ENCODE data around the gene TENM3.
A peak's percentile ranks its signal among the peaks of the same experiment; 100 is the strongest.

The TENM3 gene

GRCh38 chr4:182806259-182807252 is 563.4 kb downstream of the TENM3 start (continued):
- TF ChIP-seq ZNF514 (tag by site-specific recombination; IDR thresholded peaks at IDR 0.05) (no peak), ZBTB21 (tag by site-specific recombination; IDR thresholded peaks at IDR 0.05) (no peak), ZXDB (tag by site-specific recombination; IDR thresholded peaks at IDR 0.05) (0 out of 2 replicates have a peak, but pooled peaks have one; percentile 50), ZEB2 (tag by site-specific recombination; IDR thresholded peaks at IDR 0.05) (0 out of 2 replicates have a peak, but pooled peaks have one; percentile 47), GLIS1 (tag by site-specific recombination; IDR thresholded peaks at IDR 0.05) (peak; percentile 61), ZNF16 (tag by site-specific recombination; IDR thresholded peaks at IDR 0.05; ENCODE audit: low read depth) (no peak), FEZF1 (tag by site-specific recombination; IDR thresholded peaks at IDR 0.05) (no peak), ZNF157 (tag by site-specific recombination; IDR thresholded peaks at IDR 0.05) (no peak), ZNF140 (tag by site-specific recombination; IDR thresholded peaks at IDR 0.05) (no peak), ZNF121 (tag by site-specific recombination; IDR thresholded peaks at IDR 0.05) (no peak), ZNF501 (tag by site-specific recombination; IDR thresholded peaks at IDR 0.05) (0 out of 2 replicates have a peak, but pooled peaks have one; percentile 43), ZFHX2 (tag by site-specific recombination; conservative IDR thresholded peaks at IDR 0.05) (0 out of 2 replicates have a peak, but pooled peaks have one; percentile 22), ZNF404 (tag by site-specific recombination; IDR thresholded peaks at IDR 0.05) (no peak), ZNF610 (tag by site-specific recombination; IDR thresholded peaks at IDR 0.05; ENCODE audit: borderline replicate concordance) (no peak), ZFP37 (tag by site-specific recombination; IDR thresholded peaks at IDR 0.05) (0 out of 2 replicates have a peak, but pooled peaks have one; percentile 52), ZNF549 (tag by site-specific recombination; IDR thresholded peaks at IDR 0.05) (no peak), REST (tag by site-specific recombination; IDR thresholded peaks at IDR 0.05) (no peak), ZNF600 (tag by site-specific recombination; IDR thresholded peaks at IDR 0.05) (peak; percentile 53), PRDM1 (tag by site-specific recombination; IDR thresholded peaks at IDR 0.05) (peak; percentile 93), ATF2 (tag by site-specific recombination; IDR thresholded peaks at IDR 0.05; ENCODE audit: low read depth) (no peak), ZNF174 (tag by site-specific recombination; IDR thresholded peaks at IDR 0.05) (no peak), SP7 (tag by site-specific recombination; IDR thresholded peaks at IDR 0.05) (no peak), ZFP3 (tag by site-specific recombination; IDR thresholded peaks at IDR 0.05; ENCODE audit: low read depth) (no peak), ZNF335 (tag by site-specific recombination; conservative IDR thresholded peaks at IDR 0.05) (peak; percentile 42; the same call in 1 of the 2 replicates), ZBTB20 (tag by site-specific recombination; IDR thresholded peaks at IDR 0.05) (peak; percentile 42; the same call in 1 of the 2 replicates), ZNF248 (tag by site-specific recombination; IDR thresholded peaks at IDR 0.05) (no peak), ZNF518A (tag by site-specific recombination; conservative IDR thresholded peaks at IDR 0.05; ENCODE audit: low read depth) (no peak), ZNF266 (tag by site-specific recombination; IDR thresholded peaks at IDR 0.05; ENCODE audit: low read depth) (no peak), INSM2 (tag by site-specific recombination; IDR thresholded peaks at IDR 0.05) (no peak)
